HEK293 (cell line): ENCODE data around the gene CS.

Source experiments
- CTCF ChIA-PET: fragments of 350-600 bp; formaldehyde crosslinking; extraction: SDS; loops from one replicate; lab custom pipeline; 2021; ENCODE audit warnings: antibody characterized with exemption; lab: Yijun Ruan, JAX
- POLR2A ChIA-PET: fragments of 300-600 bp; formaldehyde crosslinking; extraction: SDS; loops from one replicate; lab custom pipeline; 2020; ENCODE audit warnings: antibody characterized with exemption, inconsistent platforms; lab: Yijun Ruan, JAX
- H3K27ac ChIP-seq: fragments of 200-500 bp; sonication (Bioruptor generic); 2 replicates; pipeline ENCODE4 v1.5.1; 2014; ENCODE audit warnings: low read depth, low read length, control low read depth, inconsistent platforms; ENCODE audit errors: extremely low read depth
- H3K36me3 ChIP-seq, 2 experiments: fragments of 200-500 bp in 1 of 2; sonication (Bioruptor generic) in 1 of 2; 1 replicate in 1 of 2; 2 replicates in 1 of 2; pipeline ENCODE4 v1.5.1; 2014 to 2017; ENCODE audit warnings: inconsistent platforms in 2 of 2, low read length in 2 of 2; ENCODE audit not compliant: control insufficient read depth in 2 of 2, insufficient read depth in 1 of 2
- H3K4me1 ChIP-seq: fragments of 200-500 bp; sonication (Bioruptor generic); 2 replicates; pipeline ENCODE4 v1.5.1; 2014; ENCODE audit warnings: mild to moderate bottlenecking, low read length, inconsistent platforms; ENCODE audit not compliant: control insufficient read depth, insufficient read depth
- H3K4me3 ChIP-seq: 2 replicates; pipeline ENCODE4 v1.5.1; 2011; ENCODE audit warnings: low read depth, mild to moderate bottlenecking, control low read depth, low read length, moderate library complexity
- H3K9me3 ChIP-seq: fragments of 200-500 bp; sonication (Bioruptor generic); 2 replicates; pipeline ENCODE4 v1.5.1; 2014; ENCODE audit warnings: low read depth, low read length, inconsistent platforms; ENCODE audit not compliant: control insufficient read depth, insufficient read depth
- ZBTB21 ChIP-seq: fragments of 450-650 bp; formaldehyde crosslinking; IDR thresholded peaks from 2 replicates; pipeline ENCODE4 v1.5.1; 2017; ENCODE audit warnings: missing biosample characterization, missing genetic modification characterization
- ZFP3 ChIP-seq: fragments of 450-650 bp; formaldehyde crosslinking; IDR thresholded peaks from 2 replicates; pipeline ENCODE4 v1.5.1; 2016; ENCODE audit warnings: low read depth, missing biosample characterization, missing genetic modification characterization
- ZIC2 ChIP-seq: fragments of 450-650 bp; formaldehyde crosslinking; IDR thresholded peaks from 2 replicates; pipeline ENCODE4 v1.5.1; 2016; ENCODE audit warnings: missing biosample characterization, missing genetic modification characterization
- ZNF121 ChIP-seq: fragments of 450-650 bp; formaldehyde crosslinking; IDR thresholded peaks from 2 replicates; pipeline ENCODE4 v1.5.1; 2016; ENCODE audit warnings: missing biosample characterization, missing genetic modification characterization
- ZNF335 ChIP-seq: fragments of 450-650 bp; formaldehyde crosslinking; conservative IDR thresholded peaks from 2 replicates; pipeline ENCODE4 v1.5.1; 2016; ENCODE audit warnings: missing biosample characterization, missing genetic modification characterization
- ZNF391 ChIP-seq: fragments of 450-650 bp; formaldehyde crosslinking; IDR thresholded peaks from 2 replicates; pipeline ENCODE4 v1.5.1; 2016; ENCODE audit warnings: low read depth, missing biosample characterization, missing genetic modification characterization, borderline replicate concordance
- ZNF529 ChIP-seq: fragments of 450-650 bp; formaldehyde crosslinking; IDR thresholded peaks from 2 replicates; pipeline ENCODE4 v1.5.1; 2017; ENCODE audit warnings: missing genetic modification characterization, missing biosample characterization; ENCODE audit not compliant: insufficient replicate concordance
- ZNF660 ChIP-seq: fragments of 450-650 bp; IDR thresholded peaks from 2 replicates; pipeline ENCODE4 v1.5.1; 2018; ENCODE audit warnings: missing biosample characterization, mild to moderate bottlenecking, missing genetic modification characterization
- ZNF792 ChIP-seq: fragments of 450-650 bp; formaldehyde crosslinking; IDR thresholded peaks from 2 replicates; pipeline ENCODE4 v1.5.1; 2016; ENCODE audit warnings: missing biosample characterization, missing genetic modification characterization
- TF ChIP-seq, protein P1 (sequence below): fragments of 450-650 bp; formaldehyde crosslinking; IDR thresholded peaks from 2 replicates; pipeline ENCODE4 v1.5.1; 2016; ENCODE audit warnings: missing biosample characterization, missing genetic modification characterization
- TF ChIP-seq, protein P2 (sequence below): fragments of 450-650 bp; formaldehyde crosslinking; IDR thresholded peaks from 2 replicates; pipeline ENCODE4 v1.5.1; 2016; ENCODE audit warnings: missing biosample characterization, missing genetic modification characterization
- TF ChIP-seq, protein P3 (sequence below): fragments of 450-650 bp; formaldehyde crosslinking; IDR thresholded peaks from 2 replicates; pipeline ENCODE4 v1.5.1; 2016; ENCODE audit warnings: missing biosample characterization, missing genetic modification characterization

Gene CS

DNA sequence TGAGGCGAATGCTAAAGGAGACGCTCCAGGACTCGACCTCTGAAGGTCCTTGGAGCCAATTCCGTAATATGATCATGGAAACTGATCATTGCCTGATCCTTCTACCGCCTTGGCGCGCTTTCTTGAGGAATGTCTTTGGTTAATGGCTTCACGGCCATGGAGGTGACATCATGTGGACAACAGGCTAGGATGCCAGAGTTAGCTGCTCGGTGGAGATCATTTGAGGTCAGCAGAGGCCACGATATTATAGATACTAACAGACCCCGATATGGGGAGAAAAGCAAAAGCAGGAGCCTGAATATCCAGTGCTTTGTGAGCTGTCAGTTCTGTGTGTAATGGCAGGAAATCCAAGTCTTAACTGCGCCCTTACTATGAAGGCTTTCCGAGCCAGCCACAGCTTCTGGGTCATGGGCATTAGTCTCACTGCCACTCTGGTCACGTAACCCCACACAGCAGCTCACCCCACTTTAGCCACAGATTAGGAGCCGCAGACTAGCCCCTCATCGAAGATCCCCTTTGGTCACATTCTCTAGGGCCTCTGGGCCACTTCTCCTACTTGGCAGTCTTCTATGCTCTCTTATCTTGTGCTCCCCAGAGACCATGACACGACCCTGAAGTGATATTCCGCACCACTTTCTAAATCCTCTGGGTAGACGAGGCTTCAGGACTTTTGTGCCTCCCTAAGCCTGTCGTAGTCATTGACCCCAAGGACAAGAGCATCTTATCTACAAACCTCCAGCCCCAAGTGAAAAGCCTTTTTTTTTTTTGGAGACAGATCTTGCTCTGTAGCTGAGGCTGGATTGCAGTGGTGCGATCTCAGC lies 724 bp upstream of the CS start (continued):
- TF ChIP-seq, protein P1, sequence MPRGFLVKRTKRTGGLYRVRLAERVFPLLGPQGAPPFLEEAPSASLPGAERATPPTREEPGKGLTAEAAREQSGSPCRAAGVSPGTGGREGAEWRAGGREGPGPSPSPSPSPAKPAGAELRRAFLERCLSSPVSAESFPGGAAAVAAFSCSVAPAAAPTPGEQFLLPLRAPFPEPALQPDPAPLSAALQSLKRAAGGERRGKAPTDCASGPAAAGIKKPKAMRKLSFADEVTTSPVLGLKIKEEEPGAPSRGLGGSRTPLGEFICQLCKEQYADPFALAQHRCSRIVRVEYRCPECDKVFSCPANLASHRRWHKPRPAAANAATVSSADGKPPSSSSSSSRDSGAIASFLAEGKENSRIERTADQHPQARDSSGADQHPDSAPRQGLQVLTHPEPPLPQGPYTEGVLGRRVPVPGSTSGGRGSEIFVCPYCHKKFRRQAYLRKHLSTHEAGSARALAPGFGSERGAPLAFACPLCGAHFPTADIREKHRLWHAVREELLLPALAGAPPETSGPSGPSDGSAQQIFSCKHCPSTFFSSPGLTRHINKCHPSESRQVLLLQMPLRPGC (tag by site-specific recombination) = peak; percentile 70
- no peak for TF ChIP-seq ZNF529
- no peak for TF ChIP-seq ZFP3 (tag by site-specific recombination)
- TF ChIP-seq, protein P2, sequence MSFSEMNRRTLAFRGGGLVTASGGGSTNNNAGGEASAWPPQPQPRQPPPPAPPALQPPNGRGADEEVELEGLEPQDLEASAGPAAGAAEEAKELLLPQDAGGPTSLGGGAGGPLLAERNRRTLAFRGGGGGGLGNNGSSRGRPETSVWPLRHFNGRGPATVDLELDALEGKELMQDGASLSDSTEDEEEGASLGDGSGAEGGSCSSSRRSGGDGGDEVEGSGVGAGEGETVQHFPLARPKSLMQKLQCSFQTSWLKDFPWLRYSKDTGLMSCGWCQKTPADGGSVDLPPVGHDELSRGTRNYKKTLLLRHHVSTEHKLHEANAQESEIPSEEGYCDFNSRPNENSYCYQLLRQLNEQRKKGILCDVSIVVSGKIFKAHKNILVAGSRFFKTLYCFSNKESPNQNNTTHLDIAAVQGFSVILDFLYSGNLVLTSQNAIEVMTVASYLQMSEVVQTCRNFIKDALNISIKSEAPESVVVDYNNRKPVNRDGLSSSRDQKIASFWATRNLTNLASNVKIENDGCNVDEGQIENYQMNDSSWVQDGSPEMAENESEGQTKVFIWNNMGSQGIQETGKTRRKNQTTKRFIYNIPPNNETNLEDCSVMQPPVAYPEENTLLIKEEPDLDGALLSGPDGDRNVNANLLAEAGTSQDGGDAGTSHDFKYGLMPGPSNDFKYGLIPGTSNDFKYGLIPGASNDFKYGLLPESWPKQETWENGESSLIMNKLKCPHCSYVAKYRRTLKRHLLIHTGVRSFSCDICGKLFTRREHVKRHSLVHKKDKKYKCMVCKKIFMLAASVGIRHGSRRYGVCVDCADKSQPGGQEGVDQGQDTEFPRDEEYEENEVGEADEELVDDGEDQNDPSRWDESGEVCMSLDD (tag by site-specific recombination) = peak; percentile 18; the same call in 1 of the 2 replicates
- TF ChIP-seq, protein P3, sequence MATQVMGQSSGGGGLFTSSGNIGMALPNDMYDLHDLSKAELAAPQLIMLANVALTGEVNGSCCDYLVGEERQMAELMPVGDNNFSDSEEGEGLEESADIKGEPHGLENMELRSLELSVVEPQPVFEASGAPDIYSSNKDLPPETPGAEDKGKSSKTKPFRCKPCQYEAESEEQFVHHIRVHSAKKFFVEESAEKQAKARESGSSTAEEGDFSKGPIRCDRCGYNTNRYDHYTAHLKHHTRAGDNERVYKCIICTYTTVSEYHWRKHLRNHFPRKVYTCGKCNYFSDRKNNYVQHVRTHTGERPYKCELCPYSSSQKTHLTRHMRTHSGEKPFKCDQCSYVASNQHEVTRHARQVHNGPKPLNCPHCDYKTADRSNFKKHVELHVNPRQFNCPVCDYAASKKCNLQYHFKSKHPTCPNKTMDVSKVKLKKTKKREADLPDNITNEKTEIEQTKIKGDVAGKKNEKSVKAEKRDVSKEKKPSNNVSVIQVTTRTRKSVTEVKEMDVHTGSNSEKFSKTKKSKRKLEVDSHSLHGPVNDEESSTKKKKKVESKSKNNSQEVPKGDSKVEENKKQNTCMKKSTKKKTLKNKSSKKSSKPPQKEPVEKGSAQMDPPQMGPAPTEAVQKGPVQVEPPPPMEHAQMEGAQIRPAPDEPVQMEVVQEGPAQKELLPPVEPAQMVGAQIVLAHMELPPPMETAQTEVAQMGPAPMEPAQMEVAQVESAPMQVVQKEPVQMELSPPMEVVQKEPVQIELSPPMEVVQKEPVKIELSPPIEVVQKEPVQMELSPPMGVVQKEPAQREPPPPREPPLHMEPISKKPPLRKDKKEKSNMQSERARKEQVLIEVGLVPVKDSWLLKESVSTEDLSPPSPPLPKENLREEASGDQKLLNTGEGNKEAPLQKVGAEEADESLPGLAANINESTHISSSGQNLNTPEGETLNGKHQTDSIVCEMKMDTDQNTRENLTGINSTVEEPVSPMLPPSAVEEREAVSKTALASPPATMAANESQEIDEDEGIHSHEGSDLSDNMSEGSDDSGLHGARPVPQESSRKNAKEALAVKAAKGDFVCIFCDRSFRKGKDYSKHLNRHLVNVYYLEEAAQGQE (tag by site-specific recombination) = no peak
- TF ChIP-seq ZNF121 = no peak

DNA sequence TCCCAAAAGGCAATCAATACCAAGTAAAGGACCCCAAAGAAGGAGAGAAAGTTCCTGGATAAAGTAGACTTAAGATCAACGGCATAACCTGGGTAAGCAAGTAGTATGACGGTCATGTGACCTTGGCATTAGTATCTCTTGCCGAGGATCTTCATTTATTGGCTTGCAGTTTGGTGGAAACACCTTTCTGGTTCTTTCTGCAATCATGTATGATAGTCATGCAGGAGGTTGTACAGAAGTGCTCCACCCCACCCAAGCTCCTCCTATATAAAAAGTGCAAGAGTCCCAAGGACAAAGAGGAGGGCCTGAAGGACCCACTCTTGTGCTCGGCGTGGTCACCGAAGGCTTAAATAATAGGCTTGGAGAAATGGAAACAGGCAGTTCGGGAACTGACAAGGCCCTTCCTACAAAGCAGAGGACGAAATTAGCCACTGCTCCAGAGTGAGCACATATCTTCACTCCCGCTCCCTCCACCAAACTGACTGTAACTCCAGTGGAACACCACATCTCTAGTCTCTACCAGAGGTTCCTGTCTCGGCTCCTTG lies 750 bp downstream of the CS start:
- Histone ChIP-seq H3K27ac (peak overlapping the region; percentile 89), H3K4me3 (peak overlapping the region; percentile 92), H3K36me3 (peaks cover 24 to 44% of the 10 kb centered on the region in 2 experiments; a peak in 2 of 3 replicates), H3K9me3 (no peaks in the 10 kb centered on the region), H3K4me1 (peaks cover 4% of the 10 kb centered on the region; the same call in 1 of the 2 replicates)
- POLR2A ChIA-PET = interaction anchor here (0.5 to 2.8 kb wide), 13 partner anchors 8 to 470 kb away, joined by 3 to 13 read pairs (median 4); partner anchors contain the start of genes PA2G4, RNF41, STAT2 and ZC3H10
- TF ChIP-seq ZNF660 (tag by site-specific recombination) (peak; percentile 59; the same call in 1 of the 2 replicates), ZNF391 (tag by site-specific recombination) (no peak), ZBTB21 (tag by site-specific recombination) (0 out of 2 replicates have a peak, but pooled peaks have one; percentile 0), ZNF335 (tag by site-specific recombination) (peak; percentile 75)
- CTCF ChIA-PET = interaction anchor here (0.8 to 2.6 kb wide), 4 partner anchors 9 to 165 kb away, joined by 3 to 6 read pairs (median 4); partner anchors contain the start of gene ANKRD52

DNA sequence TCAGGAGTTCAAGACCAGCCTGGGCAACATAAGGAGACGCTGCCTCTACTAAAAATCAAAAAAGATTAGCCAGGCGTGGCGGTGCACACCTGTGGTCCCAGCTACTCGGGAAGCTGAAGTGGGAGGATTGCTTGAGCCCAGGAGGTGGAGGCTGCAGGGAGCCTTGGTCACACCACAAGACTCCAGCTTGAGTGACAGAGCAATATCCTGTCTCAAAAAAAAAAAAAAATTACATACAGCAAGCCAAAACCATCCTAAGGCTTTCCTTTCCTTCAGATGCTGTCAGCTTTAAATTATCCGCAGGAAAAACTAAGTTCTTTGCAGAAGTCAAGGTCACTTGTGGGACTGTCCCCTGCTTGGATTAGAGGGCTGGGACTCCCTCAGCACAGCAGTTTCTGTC lies 1.3 kb downstream of the CS start:
- peak overlapping the region; percentile 92 for H3K4me3 ChIP-seq
- 0 out of 2 replicates have a peak, but pooled peaks have one; percentile 11 for TF ChIP-seq ZIC2
- TF ChIP-seq ZNF792 (tag by site-specific recombination) = no peak
- POLR2A ChIA-PET = interaction anchor here (1.0 to 2.8 kb wide), 6 partner anchors 13 to 181 kb away, joined by 3 to 13 read pairs (median 6); partner anchors contain the start of genes RNF41, STAT2 and ZC3H10

More for the DNA sequence above, 1.3 kb downstream of the CS start:
- peak overlapping the region; percentile 89; the same call in 1 of the 2 replicates for H3K27ac ChIP-seq
- H3K9me3 ChIP-seq = no peaks in the 10 kb centered on the region
- H3K4me1 ChIP-seq = peaks cover 4% of the 10 kb centered on the region; the same call in 1 of the 2 replicates
- CTCF ChIA-PET = interaction anchor here (0.9 to 2.6 kb wide), 5 partner anchors 10 to 197 kb away, joined by 3 to 6 read pairs (median 4); partner anchors contain the start of gene ANKRD52
- H3K36me3 ChIP-seq = peaks cover 21 to 46% of the 10 kb centered on the region in 2 experiments; a peak in 2 of 3 replicates
